ENCODE results near the gene ZNF225.

DNA sequence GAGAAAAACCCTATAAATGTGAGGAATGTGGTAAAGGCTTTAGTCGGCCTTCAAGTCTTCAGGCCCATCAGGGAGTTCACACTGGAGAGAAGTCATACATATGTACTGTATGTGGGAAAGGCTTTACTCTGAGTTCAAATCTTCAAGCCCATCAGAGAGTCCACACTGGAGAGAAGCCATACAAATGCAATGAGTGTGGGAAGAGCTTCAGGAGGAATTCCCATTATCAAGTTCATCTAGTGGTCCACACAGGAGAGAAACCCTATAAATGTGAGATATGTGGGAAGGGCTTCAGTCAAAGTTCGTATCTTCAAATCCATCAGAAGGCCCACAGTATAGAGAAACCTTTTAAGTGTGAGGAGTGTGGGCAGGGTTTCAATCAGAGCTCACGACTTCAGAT is 63.4 kb downstream of the ZNF225 start:
- TF ChIP-seq, protein P1, sequence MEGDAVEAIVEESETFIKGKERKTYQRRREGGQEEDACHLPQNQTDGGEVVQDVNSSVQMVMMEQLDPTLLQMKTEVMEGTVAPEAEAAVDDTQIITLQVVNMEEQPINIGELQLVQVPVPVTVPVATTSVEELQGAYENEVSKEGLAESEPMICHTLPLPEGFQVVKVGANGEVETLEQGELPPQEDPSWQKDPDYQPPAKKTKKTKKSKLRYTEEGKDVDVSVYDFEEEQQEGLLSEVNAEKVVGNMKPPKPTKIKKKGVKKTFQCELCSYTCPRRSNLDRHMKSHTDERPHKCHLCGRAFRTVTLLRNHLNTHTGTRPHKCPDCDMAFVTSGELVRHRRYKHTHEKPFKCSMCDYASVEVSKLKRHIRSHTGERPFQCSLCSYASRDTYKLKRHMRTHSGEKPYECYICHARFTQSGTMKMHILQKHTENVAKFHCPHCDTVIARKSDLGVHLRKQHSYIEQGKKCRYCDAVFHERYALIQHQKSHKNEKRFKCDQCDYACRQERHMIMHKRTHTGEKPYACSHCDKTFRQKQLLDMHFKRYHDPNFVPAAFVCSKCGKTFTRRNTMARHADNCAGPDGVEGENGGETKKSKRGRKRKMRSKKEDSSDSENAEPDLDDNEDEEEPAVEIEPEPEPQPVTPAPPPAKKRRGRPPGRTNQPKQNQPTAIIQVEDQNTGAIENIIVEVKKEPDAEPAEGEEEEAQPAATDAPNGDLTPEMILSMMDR (IDR thresholded peaks at IDR 0.05; ENCODE audit: borderline replicate concordance, extremely low read depth, low read length, poor library complexity, severe bottlenecking), result no peak
- no peak for TF ChIP-seq EZH2 (IDR thresholded peaks at IDR 0.05; ENCODE audit: borderline replicate concordance, low read depth, low read length, severe bottlenecking)
